NCI-H128 (cell line): ENCODE data around the gene ACP6.
A peak's percentile ranks its signal among the peaks of the same experiment; 100 is the strongest.
"Not testable (repeated sequence)": the region's sequence is repeated elsewhere in the genome, so short reads cannot be mapped to it uniquely, and the experiment has no call there.

ENCODE experiments used
- DNase-seq: peaks from one replicate; lab custom pipeline; 2025; ENCODE audit not compliant: unreplicated experiment; lab: John Stamatoyannopoulos, UW

Gene ACP6

DNA sequence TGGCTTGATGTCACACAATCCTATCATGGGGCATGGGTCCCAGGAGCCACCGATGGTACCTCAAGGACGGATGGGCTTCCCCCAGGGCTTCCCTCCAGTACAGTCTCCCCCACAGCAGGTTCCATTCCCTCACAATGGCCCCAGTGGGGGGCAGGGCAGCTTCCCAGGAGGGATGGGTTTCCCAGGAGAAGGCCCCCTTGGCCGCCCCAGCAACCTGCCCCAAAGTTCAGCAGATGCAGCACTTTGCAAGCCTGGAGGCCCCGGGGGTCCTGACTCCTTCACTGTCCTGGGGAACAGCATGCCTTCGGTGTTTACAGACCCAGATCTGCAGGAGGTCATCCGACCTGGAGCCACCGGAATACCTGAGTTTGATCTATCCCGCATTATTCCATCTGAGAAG, 46.3 kb downstream of the ACP6 start:
- no peak for DNase-seq

DNA sequence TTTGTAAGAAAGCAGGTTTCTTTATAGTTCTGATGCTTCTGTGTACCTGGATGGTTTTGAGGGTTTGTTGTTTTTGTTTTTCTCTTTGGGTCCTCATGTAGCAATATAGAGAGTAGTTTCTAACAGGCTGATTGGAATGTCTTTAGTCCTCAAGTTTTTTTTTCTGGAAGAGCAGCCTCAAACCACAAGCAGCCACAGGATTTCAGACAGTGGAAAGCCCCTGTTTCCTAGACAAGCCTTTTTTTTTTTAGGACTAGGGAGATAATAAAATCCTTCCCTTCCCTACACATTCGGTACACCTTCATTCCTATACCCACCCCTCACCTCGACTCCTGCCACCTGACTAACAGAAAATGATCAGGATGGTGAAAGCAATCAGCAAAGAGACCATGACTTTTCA, 47.6 kb downstream of the ACP6 start:
- no peak for DNase-seq

DNA sequence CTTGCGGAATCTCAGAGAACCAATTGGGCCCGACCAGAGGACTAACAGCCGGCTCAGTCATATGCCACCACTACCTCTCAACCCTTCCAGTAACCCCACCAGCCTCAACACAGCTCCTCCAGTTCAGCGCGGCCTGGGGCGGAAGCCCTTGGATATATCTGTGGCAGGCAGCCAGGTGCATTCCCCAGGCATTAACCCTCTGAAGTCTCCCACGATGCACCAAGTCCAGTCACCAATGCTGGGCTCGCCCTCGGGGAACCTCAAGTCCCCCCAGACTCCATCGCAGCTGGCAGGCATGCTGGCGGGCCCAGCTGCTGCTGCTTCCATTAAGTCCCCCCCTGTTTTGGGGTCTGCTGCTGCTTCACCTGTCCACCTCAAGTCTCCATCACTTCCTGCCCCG, 49.8 kb downstream of the ACP6 start:
- no peak for DNase-seq

DNA sequence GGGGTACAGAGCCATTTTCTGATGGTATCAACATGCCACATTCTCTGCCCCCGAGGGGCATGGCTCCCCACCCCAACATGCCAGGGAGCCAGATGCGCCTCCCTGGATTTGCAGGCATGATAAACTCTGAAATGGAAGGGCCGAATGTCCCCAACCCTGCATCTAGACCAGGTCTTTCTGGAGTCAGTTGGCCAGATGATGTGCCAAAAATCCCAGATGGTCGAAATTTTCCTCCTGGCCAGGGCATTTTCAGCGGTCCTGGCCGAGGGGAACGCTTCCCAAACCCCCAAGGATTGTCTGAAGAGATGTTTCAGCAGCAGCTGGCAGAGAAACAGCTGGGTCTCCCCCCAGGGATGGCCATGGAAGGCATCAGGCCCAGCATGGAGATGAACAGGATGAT, 50.6 kb downstream of the ACP6 start:
- DNase-seq, result no peak

DNA sequence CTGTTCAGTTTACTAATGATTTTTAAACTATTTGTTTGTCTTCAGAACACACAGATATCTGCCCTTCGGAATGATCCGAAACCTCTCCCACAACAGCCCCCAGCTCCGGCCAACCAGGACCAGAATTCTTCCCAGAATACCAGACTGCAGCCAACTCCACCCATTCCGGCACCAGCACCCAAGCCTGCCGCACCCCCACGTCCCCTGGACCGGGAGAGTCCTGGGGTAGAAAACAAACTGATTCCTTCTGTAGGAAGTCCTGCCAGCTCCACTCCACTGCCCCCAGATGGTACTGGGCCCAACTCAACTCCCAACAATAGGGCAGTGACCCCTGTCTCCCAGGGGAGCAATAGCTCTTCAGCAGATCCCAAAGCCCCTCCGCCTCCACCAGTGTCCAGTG, 51.6 kb downstream of the ACP6 start:
- no peak for DNase-seq

DNA sequence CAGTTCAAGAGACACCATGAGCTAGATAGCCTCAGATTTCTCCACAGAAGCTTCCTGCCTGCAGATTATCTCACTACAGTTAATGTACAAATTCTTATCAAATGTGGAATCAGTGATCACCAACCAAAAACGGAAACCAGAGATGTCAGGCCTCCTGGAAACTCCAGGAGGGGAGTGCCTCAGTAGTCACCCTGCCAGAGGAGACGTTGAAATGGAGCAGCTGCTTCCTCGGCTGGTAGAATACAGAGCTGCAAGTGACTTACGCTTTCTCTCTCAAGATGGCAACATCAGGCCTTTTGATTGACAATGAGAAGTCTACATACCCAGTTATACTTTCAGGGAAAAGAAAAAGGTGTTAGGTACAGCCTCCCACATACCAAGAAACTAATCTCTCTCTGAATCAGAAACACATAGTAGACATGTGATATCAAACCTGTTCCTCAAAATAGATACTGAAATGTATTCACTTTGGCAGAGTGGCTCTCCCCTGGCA, 52.2 kb downstream of the ACP6 start:
- DNase-seq, result no peak

DNA sequence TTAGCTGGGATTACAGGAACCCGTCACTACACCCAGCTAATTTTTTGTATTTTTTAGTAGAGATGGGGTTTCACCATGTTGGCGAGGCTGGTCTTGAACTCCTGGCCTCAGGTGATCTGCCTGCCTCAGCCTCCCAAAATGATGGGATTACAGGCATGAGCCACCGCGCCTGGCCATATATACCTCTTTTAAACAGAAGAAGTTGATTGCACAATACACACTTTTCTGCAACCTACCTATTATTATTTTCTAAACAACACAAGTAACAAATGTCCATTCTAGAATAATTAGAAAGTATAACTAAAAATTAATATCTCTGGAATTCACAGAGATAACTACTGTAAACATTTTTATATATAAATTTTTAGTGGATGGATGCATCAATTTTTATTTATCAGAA, 55.4 kb downstream of the ACP6 start:
- DNase-seq, result not testable (repeated sequence)

DNA sequence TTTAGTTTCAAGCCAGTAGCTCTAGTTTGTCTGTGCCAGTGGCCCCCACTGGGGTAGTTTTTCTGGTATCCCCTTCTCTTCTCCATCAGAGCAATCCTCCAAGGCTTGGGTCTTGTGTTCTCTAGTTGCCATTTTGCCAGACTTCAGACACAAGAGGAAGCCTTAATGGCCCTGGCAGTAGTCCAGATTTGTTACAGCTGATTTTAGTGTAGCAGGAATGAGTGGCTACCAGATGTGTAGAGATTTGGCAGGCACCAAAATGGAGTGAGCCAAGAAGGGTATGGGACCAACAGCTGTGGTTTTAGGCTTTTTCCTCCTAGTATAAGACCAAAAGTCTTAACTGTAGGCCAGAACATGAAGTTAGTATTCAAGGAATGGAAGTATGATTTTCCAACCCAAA, 56.8 kb downstream of the ACP6 start:
- DNase-seq, result no peak

DNA sequence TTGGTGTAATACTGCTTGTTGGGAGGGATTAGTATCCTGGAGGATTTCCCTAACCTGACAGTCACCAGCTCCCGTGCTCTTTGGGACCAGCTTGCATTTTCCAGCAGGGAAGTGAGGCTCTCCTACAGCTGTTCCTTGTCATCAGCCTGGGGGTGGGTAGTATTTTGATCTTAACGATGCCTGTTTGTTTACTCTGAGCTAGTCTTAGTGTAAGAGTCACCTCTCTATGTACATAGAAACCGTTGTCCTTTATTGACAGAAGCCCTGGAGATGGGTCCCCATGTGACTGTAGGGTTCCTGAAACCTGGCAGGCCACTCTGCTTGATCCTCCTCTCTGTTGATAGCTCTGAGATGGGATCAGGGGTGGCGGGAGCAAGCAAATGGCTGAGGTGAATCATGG, 58.0 kb downstream of the ACP6 start:
- no peak for DNase-seq

DNA sequence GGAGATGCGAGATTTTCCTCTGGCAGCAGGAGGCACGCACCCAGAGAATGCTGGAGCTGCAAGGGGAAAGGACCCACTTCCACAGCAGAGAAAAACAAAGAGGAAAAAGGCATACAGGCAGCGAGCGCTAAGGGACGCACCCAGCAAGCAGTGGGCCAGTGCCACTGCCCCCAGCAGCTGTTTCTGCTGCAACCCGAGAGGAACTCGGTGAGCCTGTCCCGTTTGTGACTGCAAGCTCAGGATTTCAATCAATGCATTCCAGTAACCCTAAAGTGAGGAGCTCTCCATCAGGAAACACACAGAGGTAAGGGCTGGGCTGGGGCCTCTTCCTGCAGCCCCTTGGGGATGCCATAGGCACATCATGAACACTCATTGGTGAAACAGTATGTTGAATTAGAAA, 58.7 kb downstream of the ACP6 start:
- no peak for DNase-seq

DNA sequence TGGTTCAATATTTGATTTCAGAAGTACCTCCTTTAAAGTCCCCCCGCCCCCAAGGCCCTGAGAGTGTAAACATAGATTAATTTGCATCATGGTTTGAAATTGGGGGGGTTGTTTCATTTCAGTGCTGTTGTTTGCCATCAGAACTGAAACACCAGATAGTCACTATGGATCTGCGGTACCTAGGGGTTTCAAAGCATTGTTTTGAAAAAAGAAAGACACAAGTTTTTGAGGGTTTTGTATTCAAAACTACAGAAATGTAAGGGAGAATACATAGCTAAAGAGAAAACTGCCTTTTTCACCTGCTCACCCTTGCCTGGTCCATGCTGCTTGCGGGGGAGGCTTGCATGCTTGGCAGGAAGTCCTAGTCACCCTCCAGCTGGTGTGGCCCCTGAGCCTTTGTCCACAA, 59.3 kb downstream of the ACP6 start:
- no peak for DNase-seq

DNA sequence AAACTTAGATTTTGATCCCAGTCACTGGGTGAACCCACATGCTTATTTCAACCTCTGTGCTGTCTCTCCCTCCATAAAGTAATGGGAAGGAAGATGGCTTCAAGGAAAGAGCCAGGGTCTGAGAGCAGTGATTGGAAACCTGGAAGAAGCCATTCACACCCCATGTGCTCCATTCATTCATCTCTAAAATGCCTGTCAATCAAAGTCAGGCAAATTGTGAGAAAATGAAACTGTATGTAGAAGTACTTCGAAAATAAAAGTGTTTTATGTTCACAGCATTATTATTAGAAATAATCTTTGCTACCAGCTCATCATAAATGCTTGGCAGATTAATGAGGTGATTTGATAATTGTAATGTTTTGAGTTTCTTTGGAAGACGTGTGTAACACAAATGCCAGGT, 61.0 kb downstream of the ACP6 start:
- no peak for DNase-seq

DNA sequence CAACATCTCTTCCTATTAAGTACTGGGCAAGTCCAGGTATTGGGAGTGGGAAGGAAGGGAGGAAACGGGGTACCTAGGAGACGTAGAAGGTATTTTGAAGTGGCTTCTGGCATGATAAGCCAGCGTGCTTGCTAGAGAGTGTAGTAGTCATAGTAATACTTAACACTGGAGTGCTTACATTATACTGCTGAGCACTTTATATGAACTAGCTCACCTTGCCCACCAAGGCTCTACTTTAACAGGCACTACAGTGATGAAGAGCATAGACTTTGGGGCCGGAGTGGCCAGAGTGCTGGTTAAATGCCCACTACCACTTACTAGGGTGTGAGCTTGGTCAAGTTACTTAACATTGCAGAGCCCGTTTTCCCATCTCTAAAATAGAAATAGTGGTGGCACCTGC, 61.7 kb downstream of the ACP6 start:
- no peak for DNase-seq

DNA sequence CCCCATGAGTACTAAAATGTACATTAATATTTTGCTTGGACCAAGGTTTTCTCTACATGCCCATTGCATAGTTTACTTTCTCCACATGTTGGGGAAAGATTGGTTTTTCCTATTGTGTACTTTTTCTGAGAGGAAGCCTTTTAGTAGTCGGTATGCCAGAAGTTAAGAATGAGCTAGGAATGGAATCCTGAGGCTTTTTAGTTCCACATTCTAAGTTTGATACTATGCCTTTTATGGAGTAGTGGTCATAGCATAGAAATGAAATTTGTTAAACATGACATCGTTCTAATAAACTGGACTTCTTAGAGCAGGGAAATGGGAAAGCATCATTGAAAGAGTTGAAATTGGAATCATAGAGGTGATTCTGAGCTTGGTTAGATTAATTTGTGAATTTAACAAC, 64.7 kb downstream of the ACP6 start:
- DNase-seq, result no peak

DNA sequence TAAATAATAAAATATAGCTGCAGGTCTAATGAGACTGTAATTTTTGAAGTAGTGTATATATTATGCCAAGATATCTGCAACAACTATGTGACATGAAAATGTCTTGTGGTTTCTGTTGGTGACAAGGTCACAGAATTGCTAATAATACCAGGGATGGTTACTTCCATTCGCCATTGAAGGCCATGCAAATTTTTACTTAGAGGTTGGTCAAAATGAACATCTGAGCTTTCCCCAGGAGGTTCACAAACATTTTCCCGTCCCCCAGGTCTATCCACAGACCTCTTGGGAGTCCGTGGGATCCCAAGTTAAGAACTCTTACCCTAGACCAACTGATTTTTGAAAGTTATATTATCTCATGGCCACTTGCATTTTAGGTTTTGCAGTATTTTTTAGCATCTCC, 66.3 kb downstream of the ACP6 start:
- no peak for DNase-seq

DNA sequence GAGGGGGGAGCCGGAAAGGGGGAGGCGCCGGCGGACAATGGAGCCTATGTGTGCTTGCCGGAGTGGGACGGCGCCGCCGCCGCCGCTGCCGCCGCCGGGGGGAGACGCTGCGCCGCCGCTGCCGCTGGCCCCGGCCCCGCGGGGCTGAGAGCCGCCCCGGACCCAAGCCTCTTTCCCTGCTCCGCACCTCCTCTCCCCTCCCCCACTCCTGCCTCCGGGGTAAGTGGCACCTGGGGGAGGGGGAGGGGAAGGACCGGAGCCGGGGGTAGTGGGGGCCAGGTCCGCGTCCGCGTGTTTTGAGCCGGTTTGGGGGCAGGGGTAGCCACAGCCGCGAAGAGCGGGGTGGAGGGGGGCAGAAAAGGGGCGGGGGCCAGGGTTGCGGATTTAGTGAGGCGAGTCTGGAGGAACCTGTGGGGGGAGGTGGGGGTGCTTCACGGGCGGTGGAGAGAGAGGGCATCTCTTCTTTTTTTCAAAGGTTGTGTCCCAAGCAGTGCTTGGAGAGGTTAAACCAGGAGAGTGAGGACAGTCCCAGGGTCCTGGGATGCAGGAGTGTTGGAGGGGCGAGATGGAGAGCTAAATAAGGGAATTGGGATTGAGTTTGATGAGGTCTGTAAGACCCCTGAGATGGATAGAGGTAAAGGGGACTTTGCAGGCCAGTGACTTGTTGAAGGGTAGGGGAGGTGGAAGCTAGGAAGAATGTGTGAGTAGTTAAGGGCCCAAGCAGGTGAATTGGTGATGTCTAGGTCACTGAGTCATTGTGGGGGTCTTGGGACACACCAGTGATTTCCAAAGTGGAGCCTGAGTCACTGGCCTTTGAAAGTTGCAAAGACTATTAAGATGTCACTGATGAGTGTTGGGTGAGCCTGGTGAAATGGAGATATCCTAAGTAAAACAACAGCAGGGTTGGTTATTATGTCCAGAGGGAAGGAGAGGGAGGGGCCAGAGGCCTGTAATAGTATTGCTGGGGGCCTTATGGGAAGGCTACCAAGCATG, 69.9 kb downstream of the ACP6 start:
- DNase-seq, result no peak

DNA sequence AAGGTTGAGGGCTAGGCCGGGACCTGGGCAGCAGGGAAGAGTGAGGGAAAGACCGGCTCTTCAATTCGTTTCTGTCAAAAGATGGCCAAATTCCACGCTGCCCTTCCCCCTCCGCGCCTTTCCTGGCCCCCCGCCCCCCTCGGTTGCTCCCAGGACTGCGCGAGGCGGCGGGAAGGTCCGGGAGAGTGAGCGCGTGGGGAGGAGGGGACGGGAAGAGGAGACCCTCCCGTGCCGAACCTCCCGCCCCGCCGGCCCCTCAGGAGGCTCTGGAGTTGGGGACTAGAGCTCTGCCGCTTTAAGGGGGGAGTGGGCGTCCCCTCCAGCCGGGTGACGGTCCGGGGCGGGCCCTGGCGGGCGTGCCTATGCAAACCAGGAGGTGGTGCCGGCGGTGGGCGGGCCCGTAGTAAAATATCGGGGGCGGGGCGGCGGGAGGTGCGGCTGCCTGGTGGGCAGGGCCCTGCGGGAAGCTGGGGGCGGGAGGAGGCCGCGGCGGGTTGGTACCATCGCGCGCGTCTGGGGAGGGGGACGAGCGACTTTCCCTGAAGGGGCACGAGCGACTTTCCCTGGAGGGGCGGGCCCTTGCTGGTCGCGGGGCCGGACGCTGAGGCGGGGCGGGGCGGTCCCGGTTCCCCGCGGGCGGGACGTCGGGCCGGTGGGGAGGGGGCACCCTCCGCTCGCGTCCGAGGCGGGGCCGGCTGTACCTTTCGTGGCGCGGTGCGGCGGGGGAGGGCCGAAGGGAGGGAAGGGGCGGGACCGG, 70.8 kb downstream of the ACP6 start:
- peak; percentile 95 for DNase-seq

DNA sequence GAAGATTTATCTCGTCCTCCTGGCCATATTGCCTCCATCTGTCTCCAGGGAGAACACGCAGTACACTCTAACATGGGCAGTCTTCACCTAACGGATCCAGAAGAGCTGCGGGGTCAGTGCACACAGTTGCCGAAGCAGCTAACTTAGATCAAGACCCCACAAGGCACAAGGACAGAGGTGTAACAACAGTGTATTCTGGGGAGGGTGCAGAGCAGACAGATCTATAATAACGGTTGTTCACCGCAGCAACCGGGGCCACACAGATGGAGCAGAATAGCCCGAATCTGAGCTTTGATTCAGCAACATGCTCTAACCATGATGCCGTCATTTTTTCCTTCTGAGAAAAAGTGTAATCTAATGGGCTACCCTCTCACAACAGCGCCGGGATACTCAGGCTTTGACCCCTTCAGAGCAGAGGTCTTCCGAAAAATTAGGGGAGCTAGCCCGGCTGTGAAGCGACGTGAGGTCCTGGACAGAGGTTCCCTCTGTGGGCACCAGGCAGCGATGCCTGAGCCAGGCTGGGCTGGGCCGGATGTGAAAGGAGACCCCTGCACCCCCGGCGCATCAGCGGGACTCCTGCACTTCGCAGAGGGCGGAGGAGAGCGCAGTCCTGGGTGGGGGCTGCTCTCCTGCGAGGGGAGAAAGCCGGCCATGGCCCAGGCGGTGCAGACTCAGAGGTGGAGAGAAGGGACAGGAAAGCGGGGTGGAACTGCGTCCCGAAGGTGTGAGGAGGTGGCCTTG, 71.5 kb downstream of the ACP6 start:
- DNase-seq, result no peak

DNA sequence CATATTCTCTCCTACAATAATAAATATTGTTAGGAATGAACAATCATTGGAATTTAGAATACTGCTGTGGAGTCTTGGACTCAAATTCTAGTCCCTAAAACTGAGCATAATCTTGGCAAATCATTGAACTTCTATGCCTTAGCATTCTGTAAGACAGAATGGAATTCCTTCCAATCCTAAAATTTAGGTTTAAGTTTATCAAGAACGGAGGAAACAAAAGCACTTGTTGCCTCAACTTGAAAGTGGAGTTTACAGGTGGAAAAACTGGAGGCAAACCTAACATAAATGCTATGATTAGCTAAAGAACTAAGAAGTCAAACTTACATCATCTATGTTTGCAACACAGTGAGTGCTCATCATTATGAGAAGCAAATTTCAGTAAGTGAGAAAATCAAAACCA, 73.3 kb downstream of the ACP6 start:
- no peak for DNase-seq
